ENCODE results near the gene POLQ. TPM values are rescaled to one million over a fixed set of nuclear protein-coding genes. Genes with fewer than 3 reads are reported as not detected.
"Not testable (repeated sequence)": the region's sequence is repeated elsewhere in the genome, so short reads cannot be mapped to it uniquely, and the experiment has no call there.

POLQ gene
- 1 to 10 TPM in 2 of 5 donors, under 1 TPM in 3; 0.45 to 6.4 (median 0.58) TPM for total RNA-seq
- polyA plus RNA-seq, result 1 to 10 TPM in 1 of 3 donors, under 1 TPM in 2; 0.15 to 1.4 (median 0.19) TPM
- long read RNA-seq, donor 1, result 0 reads
- long read RNA-seq, donor 2, result 0 reads
- long read RNA-seq, donor 3, result 0 reads
- long read RNA-seq, donor 4, result 0 reads
- long read RNA-seq, donor 5, result 0 reads
- long read RNA-seq, donor 6, result 0 reads
- long read RNA-seq, donor 7, result 0 reads
- long read RNA-seq, donor 8, result 0 reads
- long read RNA-seq, donor 9, result 0 reads
- long read RNA-seq, donor 10, result 0 reads

GRCh38 chr3:121545574-121546455, at the start of gene POLQ:
TSS of gene POLQ (minus strand) at chr3:121545988. CDS start at chr3:121545877, 111 bp downstream.
- Histone ChIP-seq H3K36me3 (no peaks in the 10 kb centered on the region), H3K27ac (peak within 1 kb of the TSS; percentile 72 to 84 (median 80)), H3K27me3 (no peaks in the 10 kb centered on the region), H3K9me3 (no peaks in the 10 kb centered on the region), H3K4me3 (peak within 1 kb of the TSS; percentile 54 to 86 (median 68)), H3K4me1 (peaks cover 6 to 15% (median 10%) of the 10 kb centered on the region in 4 donors)
- peak; percentile 17 to 64 (median 54) for TF ChIP-seq POLR2AphosphoS5 (IDR thresholded peaks at IDR 0.05)
- no peak for TF ChIP-seq EP300 (IDR thresholded peaks at IDR 0.05)
- intact Hi-C loops (cut with DNase I; ENCODE audit: low total_unique reads), result no loop called here
- peak; percentile 91 to 97 for DNase-seq
- WGBS, 5 donors, result 0 to 1% (median 0%) methylated on average over 35 to 42 of the region's 42 CpGs

GRCh38 chr3:121594850-121595249, 49.1 kb upstream of the POLQ start:
- intact Hi-C loops (cut with DNase I; ENCODE audit: low total_unique reads), result no loop called here
- Histone ChIP-seq H3K27ac (no peak overlapping the region), H3K36me3 (no peaks in the 10 kb centered on the region), H3K27me3 (no peaks in the 10 kb centered on the region), H3K9me3 (no peaks in the 10 kb centered on the region), H3K4me1 (no peaks in the 10 kb centered on the region), H3K4me3 (no peak overlapping the region)
- WGBS, 5 donors, result 53 to 68% (median 61%) methylated on average over 2 of the region's 2 CpGs
- no peak for DNase-seq
- TF ChIP-seq, protein P1, sequence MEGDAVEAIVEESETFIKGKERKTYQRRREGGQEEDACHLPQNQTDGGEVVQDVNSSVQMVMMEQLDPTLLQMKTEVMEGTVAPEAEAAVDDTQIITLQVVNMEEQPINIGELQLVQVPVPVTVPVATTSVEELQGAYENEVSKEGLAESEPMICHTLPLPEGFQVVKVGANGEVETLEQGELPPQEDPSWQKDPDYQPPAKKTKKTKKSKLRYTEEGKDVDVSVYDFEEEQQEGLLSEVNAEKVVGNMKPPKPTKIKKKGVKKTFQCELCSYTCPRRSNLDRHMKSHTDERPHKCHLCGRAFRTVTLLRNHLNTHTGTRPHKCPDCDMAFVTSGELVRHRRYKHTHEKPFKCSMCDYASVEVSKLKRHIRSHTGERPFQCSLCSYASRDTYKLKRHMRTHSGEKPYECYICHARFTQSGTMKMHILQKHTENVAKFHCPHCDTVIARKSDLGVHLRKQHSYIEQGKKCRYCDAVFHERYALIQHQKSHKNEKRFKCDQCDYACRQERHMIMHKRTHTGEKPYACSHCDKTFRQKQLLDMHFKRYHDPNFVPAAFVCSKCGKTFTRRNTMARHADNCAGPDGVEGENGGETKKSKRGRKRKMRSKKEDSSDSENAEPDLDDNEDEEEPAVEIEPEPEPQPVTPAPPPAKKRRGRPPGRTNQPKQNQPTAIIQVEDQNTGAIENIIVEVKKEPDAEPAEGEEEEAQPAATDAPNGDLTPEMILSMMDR (IDR thresholded peaks at IDR 0.05), result no peak
- TF ChIP-seq POLR2AphosphoS5 (IDR thresholded peaks at IDR 0.05) (no peak), POLR2A (IDR thresholded peaks at IDR 0.05) (no peak), EP300 (IDR thresholded peaks at IDR 0.05) (no peak)

DNA sequence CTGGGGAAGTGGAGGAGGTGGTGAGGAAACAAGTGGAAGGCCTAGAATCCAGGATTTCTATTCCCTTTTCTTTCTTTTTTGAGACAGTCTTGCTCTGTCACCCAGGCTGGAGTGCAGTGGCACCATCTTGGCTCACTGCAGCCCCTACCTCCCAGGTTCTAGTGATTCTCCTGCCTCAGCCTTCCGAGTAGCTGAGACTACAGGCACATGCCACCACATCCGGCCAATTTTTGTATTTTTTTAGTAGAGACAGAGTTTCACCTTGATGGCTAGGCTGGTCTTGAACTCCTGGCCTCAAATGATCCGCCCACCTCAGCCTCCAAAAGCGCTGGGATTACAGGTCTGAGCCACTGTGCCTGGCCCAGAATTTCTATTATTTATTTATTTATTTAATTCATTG, 48.0 kb upstream of the POLQ start:
- H3K4me1 ChIP-seq; intact Hi-C loops (cut with DNase I; ENCODE audit: low total_unique reads); H3K4me3 ChIP-seq; DNase-seq; H3K36me3 ChIP-seq; H3K27ac ChIP-seq; H3K27me3 ChIP-seq; H3K9me3 ChIP-seq: not testable (repeated sequence)
- 91 to 96% (median 94%) methylated on average over 4 of the region's 4 CpGs for WGBS, 5 donors

- Histone ChIP-seq H3K4me3 (no peak within 1 kb of the TSS), H3K27me3 (no peaks in the 10 kb centered on the region), H3K4me1 (no peaks in the 10 kb centered on the region), H3K9me3 (no peaks in the 10 kb centered on the region), H3K27ac (no peak within 1 kb of the TSS), H3K36me3 (no peaks in the 10 kb centered on the region)
- no peak for TF ChIP-seq POLR2A (IDR thresholded peaks at IDR 0.05)
- no peak for TF ChIP-seq EP300 (IDR thresholded peaks at IDR 0.05)
- TF ChIP-seq, protein P1 (IDR thresholded peaks at IDR 0.05), result no peak
- no peak for TF ChIP-seq POLR2AphosphoS5 (IDR thresholded peaks at IDR 0.05)
- WGBS, 5 donors, result 42 to 45% (median 43%) methylated on average over 11 of the region's 11 CpGs
- intact Hi-C loops (cut with DNase I; ENCODE audit: low total_unique reads), result no loop called here
- peak in 1 of 2 donors; percentile 47 for DNase-seq
Measured at GRCh38 chr3:121592856-121593702, 47.3 kb upstream of the POLQ start, which contains the start of gene FBXO40. TSS of gene FBXO40 (plus strand) at chr3:121593379. CDS start at chr3:121620576, 27,197 bp downstream.

DNA sequence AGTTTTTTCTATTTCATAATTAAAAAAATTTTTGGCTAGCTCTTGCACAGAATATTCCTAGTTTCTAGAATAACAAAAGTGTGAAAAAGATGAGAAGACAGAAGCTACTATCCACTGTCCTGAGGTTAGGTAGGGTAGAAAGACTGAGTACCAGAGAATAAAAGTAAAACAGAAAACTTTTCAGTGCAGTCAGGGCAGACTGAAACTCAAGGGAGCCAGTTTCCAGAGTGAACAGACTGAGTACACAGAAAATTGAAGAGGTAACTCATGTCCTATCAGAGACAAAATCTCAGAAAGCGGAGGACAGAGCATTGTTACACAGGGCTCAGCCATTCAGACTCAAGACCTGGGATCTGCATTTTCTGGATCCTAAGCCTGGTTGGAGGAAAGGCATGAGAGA, 38.6 kb upstream of the POLQ start:
- H3K36me3 ChIP-seq, result no peaks in the 10 kb centered on the region
- TF ChIP-seq POLR2A (IDR thresholded peaks at IDR 0.05) (no peak), POLR2AphosphoS5 (IDR thresholded peaks at IDR 0.05) (no peak), EP300 (IDR thresholded peaks at IDR 0.05) (no peak)
- TF ChIP-seq, protein P1 (IDR thresholded peaks at IDR 0.05), result no peak
- no peak overlapping the region for H3K4me3 ChIP-seq
- intact Hi-C loops (cut with DNase I; ENCODE audit: low total_unique reads), result no loop called here
- no peaks in the 10 kb centered on the region for H3K27me3 ChIP-seq
- no peak for DNase-seq
- H3K9me3 ChIP-seq, result no peaks in the 10 kb centered on the region
- 70 to 92% (median 82%) methylated on average over 1 of the region's 1 CpG for WGBS, 5 donors
- no peaks in the 10 kb centered on the region for H3K4me1 ChIP-seq
- H3K27ac ChIP-seq, result no peak overlapping the region
